GM12891 (cell line): ENCODE measurements around the gene MAGEF1.

Experiments used
- POLR2A ChIP-seq: IDR thresholded peaks from 2 replicates; pipeline ENCODE4 v1.6.1; 2011; ENCODE audit warnings: low read depth, low read length, control low read depth
- POLR2AphosphoS5 ChIP-seq: IDR thresholded peaks from 2 replicates; pipeline ENCODE4 v1.6.1; 2011; ENCODE audit warnings: low read depth, low read length, control low read depth
- TAF1 ChIP-seq: IDR thresholded peaks from 2 replicates; pipeline ENCODE4 v1.6.1; 2011; ENCODE audit warnings: low read depth, low read length, control low read depth

GRCh38 chr3:184697845-184698244, 14.0 kb downstream of the MAGEF1 start:
- TF ChIP-seq POLR2A = no peak
- no peak for TF ChIP-seq POLR2AphosphoS5
- TF ChIP-seq TAF1 = no peak
